GM23248 (cell line): ENCODE data around the gene ASAH2.

Experiments used
- EZH2 ChIP-seq: fragments of 200-600 bp; sonication (generic); IDR thresholded peaks from 2 replicates; pipeline ENCODE4 v1.6.1; 2018; ENCODE audit warnings: antibody characterized with exemption, mild to moderate bottlenecking; ENCODE audit not compliant: insufficient read depth, poor library complexity, severe bottlenecking
- EZH2phosphoT487 ChIP-seq: fragments of 200-600 bp; sonication (generic); IDR thresholded peaks from 2 replicates; pipeline ENCODE4 v1.6.1; 2018; ENCODE audit warnings: antibody characterized with exemption, moderate library complexity, mild to moderate bottlenecking, low read depth; ENCODE audit not compliant: insufficient read depth

GRCh38 chr10:50291261-50291850 is 40.0 kb upstream of the ASAH2 start:
- TF ChIP-seq EZH2 (no peak), EZH2phosphoT487 (no peak)
